GM12801 (cell line): ENCODE data around the gene TIMP1.

Experiments used
- CTCF ChIP-seq: IDR thresholded peaks from one replicate; pipeline ENCODE4 v1.5.1; 2011; ENCODE audit warnings: control low read depth; ENCODE audit not compliant: insufficient read length; ENCODE audit errors: extremely low read depth

TIMP1 gene

GRCh38 chrX:47611489-47611888 lies 29.3 kb downstream of the TIMP1 start:
- no peak for TF ChIP-seq CTCF

GRCh38 chrX:47611926-47612325 lies 29.7 kb downstream of the TIMP1 start:
- no peak for TF ChIP-seq CTCF

GRCh38 chrX:47612418-47612817 lies 30.2 kb downstream of the TIMP1 start:
- TF ChIP-seq CTCF = no peak

- TF ChIP-seq CTCF = no peak
Observed at GRCh38 chrX:47613082-47613481, 30.8 kb downstream of the TIMP1 start.

GRCh38 chrX:47614618-47615017 lies 32.4 kb downstream of the TIMP1 start:
- TF ChIP-seq CTCF = no peak

- TF ChIP-seq CTCF = no peak
Observed at GRCh38 chrX:47618923-47619485, 36.8 kb downstream of the TIMP1 start.

GRCh38 chrX:47619486-47620302 lies 37.5 kb downstream of the TIMP1 start, which contains the start of gene SYN1:
Gene SYN1, minus strand, starts transcription at chrX:47619857. Its CDS starts 129 bp downstream, at chrX:47619728.
- no peak for TF ChIP-seq CTCF
